NOMO-1 treated with DMSO at 0.1 percent for 48 hours (cell line): ENCODE measurements around the gene ADAMTSL1.

ENCODE experiments used
- DNase-seq: peaks from one replicate; lab custom pipeline; 2025; ENCODE audit not compliant: unreplicated experiment; lab: John Stamatoyannopoulos, UW

Gene ADAMTSL1

DNA sequence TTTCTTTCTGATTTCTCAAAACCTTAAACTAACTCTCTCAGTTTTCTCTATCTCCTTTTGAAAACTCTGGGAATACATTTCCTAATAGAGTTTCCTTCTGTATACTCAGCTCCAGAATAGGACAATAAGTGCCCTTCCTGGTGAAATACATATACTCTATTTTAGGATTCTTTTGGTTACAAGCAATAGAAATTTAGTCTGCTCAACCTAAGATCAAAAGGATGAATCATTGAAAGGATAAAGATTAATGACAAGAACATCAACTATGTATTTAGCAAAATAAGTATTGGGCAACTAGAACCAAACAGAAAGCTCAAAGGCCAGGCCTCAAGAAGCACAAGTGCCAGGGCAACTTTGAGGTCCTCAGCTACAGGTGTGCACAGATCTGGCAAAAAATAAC lies 127.1 kb downstream of the ADAMTSL1 start:
- DNase-seq, result no peak

DNA sequence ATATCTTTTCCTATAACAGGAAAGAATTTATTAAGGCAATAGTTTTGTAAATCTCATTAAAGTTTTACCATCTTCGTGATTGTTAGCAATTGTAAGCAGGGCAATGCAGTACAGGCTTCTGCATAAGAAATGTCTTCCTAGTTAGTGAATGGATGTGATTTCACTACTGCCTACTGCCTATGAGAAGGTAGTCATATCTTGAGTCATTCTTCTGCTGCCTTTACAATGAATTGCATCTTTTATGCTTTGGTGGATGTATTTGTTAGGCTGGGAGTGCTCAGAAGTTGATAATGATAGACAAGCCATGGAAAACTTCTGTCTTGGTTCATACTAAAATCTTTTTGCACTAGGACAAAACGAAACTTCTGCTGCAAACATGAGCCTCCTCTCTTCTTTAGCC lies 128.0 kb downstream of the ADAMTSL1 start:
- no peak for DNase-seq

DNA sequence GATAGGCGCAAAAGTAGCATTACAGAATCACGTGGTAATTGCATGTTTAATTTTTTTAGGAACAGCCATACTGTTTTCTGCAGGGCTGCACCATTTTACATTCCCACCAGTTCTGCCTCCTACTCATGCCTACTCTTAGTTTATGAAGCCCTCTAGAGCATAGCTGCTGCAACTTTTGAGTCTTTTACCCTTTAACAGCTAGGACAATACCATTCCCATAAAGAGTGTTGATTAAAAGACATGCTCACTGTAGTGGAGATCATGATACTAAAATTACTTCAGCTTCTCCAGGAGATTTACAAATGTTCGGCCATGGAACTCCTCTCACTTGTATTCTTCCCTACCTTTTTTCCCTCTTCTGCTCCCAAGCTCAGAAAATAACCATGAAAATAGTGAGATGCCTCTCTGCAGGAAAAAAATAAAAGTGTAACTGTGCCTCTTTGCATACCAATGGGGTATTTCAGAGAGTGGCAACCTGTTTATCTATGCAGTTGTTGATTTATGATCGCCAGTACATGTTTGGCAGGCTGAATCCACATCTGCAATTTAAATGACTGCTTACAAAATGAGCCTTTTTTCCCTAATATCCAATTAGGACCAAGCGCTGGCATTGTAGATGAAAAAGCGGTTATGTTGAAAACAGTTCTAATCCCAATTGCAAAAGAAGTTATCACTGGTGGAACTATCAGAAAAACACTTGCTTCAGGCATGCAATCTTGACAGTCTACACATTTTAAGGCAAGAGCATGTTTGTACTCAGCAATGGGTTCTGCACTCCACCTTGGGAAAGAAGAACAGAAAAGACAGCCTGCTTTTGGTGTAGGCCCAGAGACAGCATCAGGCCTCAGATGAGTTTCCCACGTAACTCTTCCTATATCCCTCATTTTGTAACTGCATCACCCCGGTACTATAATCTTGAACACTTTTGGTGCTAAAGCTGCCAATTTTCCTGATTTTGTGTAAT lies 131.1 kb downstream of the ADAMTSL1 start:
- no peak for DNase-seq

- no peak for DNase-seq
Observed at GRCh38 chr9:18605766-18606180, 131.8 kb downstream of the ADAMTSL1 start.

DNA sequence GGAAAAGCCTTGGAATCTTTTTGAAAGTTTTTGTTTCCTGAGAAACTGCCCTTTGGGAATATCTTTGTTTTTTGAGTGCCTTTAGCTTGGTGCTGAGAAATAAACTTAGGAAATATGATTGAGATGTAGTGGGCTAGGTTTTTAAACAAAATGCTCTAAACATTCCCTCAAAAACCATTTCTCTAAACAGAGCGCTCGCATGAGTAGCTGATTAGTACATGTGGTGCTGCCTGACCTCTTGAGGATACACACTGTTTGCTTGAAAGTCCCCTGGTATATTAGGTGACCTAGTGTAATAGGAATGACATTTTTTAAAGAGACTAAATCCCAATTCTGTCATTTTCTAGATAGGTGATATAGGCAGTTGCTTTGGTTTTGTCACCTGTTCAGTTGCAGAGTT lies 132.3 kb downstream of the ADAMTSL1 start:
- DNase-seq, result no peak

- DNase-seq, result no peak
Observed at GRCh38 chr9:18606846-18607245, 132.9 kb downstream of the ADAMTSL1 start.

GRCh38 chr9:18608371-18608770 lies 134.4 kb downstream of the ADAMTSL1 start:
- DNase-seq, result no peak

DNA sequence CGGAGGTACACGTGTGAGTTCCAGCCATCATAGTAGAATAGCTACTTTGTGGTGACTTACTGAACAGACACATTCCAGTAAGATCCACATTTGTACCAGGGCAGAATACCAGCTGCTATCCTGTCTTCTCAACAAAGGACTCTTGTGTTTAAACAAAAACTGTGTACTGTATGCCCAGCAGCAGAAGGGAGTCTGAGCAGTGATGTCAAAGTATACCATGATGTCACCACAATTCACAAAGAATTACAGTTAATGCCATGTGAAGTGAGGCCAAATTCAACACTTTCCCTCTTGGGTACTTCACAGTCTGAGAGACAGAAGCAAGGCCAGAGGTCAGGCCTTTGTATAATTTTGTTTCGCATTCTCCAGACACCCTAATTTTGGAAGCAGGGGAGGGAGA lies 137.0 kb downstream of the ADAMTSL1 start:
- no peak for DNase-seq

- DNase-seq, result no peak
Observed at GRCh38 chr9:18611971-18612370, 138.0 kb downstream of the ADAMTSL1 start.

GRCh38 chr9:18614116-18614515 lies 140.2 kb downstream of the ADAMTSL1 start:
- DNase-seq, result no peak

GRCh38 chr9:18614651-18615050 lies 140.7 kb downstream of the ADAMTSL1 start:
- no peak for DNase-seq

DNA sequence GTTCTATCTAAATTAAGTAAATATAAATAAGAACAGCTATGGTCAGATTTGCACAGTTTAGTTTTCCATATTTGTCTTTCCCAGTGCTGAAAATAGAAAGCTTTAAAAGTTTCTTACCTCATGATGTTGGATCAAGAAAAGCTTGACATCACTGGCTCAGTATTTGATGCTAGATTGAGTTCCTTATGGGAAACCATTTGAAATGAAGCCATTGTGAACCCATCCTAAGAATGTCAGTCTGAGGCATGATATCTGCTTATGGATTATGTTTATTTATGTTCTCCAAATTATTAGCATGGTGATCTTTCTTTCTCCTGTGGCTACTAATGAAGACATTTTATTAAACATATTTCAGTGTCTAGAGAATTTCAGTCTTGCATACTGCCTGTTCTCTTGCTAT lies 143.0 kb downstream of the ADAMTSL1 start:
- no peak for DNase-seq

GRCh38 chr9:18617759-18618158 lies 143.8 kb downstream of the ADAMTSL1 start:
- DNase-seq, result no peak

- no peak for DNase-seq
Observed at GRCh38 chr9:18618862-18619261, 144.9 kb downstream of the ADAMTSL1 start.

DNA sequence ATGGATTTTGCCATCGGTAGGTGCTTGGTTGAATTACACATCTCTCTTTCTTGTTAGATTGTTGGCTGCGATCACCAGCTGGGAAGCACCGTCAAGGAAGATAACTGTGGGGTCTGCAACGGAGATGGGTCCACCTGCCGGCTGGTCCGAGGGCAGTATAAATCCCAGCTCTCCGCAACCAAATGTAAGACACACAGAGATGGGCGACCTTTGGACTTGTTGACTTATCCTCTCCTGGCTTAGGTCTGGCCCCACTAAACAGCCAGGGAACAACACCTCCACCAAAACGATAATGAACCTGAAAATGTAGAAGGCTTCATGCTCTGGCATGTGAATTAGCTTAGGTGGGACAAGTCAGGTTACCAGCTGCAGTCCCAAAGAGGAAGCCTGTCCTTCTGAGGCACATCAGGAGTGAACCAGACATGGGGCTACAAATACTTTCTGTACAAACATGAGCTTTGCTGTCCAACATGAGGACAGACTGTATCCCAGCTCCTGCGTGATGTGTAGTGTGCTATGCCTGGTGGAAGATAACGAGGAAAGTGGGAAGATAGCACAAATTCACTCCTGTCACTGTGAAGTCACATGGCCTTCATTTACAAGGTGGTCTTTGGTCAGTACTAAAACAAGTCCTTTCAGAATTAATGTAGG lies 148.4 kb downstream of the ADAMTSL1 start:
- no peak for DNase-seq

- DNase-seq, result no peak
Observed at GRCh38 chr9:18623221-18624079, 149.5 kb downstream of the ADAMTSL1 start.

DNA sequence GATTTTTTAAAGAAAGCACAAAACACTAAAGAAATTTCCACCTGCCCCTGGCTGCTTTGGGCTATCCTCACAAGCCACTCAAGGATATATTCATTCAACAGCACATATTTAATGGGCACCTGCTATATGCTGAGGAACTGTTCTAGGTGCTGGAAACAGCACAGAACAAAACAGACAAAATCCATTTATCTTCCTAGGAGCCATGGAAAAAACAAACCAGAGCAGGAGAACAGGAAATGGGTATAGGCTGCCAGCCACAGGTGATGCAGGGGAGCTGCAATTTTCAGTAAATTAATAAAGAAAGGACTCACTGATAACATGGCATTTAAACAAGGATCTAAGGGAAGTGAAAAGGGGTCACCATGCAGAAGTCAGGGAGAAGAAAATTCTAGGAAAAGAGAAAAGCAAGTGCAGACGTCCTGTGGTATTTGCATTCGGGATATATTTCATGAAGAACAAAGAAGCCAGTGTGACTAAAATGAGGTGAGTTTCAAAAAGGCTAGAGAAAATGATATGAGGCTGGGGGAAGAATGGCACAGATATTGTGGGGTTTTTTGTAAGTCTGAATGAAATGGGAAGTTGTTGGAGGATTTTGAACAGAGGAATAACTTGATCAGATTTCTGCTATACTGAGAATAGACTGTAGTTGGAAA lies 152.2 kb downstream of the ADAMTSL1 start:
- no peak for DNase-seq

- no peak for DNase-seq
Observed at GRCh38 chr9:18629136-18629535, 155.2 kb downstream of the ADAMTSL1 start.

DNA sequence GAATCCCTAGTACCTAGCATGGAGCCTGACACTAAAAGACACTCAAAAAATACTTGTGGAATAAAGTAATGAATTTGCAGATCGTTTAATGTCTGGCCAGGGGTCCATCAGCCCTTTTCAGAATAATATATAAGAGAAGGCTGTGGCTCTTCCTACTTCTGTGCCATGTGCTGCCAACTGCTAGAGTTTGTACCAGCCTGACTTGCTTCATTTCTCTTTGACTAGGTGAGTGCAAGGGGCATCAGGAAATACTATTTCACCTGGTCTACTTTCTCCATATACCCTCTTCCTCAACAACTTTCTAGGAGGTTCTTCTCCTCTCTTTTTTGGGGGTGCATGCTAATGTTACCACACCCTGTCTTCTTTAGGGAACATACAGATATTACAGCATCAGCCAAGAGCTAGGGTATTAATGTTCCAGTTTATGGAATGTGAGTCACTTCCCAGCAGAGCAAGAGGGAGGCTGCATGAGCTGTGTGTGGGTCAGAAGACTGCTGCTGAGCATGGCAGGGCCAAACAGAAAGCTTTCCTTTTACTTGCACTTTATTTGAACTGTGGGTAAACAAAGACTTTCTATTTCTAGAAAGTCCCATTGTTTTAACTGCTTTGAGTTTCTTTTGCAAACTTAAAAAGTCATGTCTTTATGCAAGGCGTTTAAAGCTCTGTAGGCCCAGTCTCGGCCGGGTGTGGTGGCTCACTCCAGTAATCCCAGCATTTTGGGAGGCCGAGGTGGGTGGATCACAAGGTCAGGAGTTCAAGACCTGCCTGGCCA lies 158.9 kb downstream of the ADAMTSL1 start:
- no peak for DNase-seq

DNA sequence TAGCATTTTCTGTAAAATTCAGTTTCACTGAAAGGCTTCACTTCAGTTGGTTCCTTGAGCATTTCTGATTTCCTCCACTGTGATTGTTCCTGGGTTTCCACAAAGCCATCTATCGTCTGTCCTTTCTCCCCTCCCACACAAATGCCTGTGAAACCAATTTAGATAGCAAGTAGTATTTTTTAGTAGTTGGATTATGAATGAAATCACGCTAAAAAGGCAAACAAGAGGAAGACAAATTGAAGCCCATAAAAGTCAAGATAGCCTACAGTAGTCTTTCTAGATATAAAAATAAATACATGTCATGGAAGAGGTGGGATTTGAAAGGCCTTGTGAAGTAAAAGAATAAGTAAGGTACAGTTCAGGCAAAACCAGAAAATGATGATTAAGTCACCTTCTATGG lies 162.8 kb downstream of the ADAMTSL1 start:
- no peak for DNase-seq
